HG02571 (cell line): ENCODE measurements around the gene ARMC2.
"Not testable (repeated sequence)": the region's sequence is repeated elsewhere in the genome, so short reads cannot be mapped to it uniquely, and the experiment has no call there.

Source experiments
- ATAC-seq: cut with Tn5 transposase; IDR thresholded peaks from one replicate; pipeline ENCODE4 v1.9.1; 2021; ENCODE audit warnings: mild to moderate bottlenecking, moderate library complexity; ENCODE audit not compliant: unreplicated experiment

ARMC2 gene

GRCh38 chr6:108869876-108870275, 21.7 kb downstream of the ARMC2 start:
- no peak for ATAC-seq

DNA sequence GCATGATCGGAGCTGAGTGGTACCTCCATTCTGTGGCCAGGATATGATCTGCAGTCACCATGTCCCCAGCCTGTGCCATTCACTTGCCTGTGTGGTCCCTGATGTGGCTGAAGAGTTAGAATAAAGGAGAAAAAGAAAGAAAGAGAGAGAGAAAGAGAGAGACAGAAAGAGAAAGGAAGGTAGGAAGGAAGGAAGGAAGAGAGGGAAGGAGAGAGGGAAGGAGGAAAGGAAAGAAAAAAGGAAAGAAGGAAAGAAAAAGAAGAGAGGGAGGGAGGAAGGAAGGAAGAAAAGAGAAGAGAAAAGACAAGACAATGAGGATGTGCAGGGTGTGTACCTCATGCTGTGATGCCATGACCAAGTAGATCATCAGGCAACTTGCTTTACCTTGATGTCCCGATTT, 22.1 kb downstream of the ARMC2 start:
- ATAC-seq = no peak

DNA sequence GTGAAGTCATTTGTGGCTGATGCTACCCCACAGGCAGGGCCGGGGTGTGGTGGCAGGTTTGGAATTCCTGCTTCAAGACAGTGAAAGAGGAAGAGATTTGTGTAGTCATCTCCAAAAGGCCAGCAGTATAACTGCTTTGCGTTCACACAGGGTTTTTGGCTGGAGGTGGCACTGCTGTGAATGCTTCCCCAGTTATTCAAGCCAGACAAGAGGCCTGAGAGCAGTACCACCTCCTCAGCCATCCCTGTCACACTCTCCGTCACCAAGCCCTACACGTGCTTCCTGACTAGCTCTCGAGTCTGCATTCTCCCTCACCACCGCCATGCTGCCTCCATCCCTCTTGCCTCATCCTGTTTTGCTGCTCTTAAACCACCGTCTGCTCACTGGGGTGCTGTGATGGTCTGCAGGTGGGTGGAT, 23.9 kb downstream of the ARMC2 start:
- no peak for ATAC-seq

- no peak for ATAC-seq
Observed at GRCh38 chr6:108872575-108872974, 24.4 kb downstream of the ARMC2 start.

- no peak for ATAC-seq
Observed at GRCh38 chr6:108873251-108873650, 25.0 kb downstream of the ARMC2 start.

DNA sequence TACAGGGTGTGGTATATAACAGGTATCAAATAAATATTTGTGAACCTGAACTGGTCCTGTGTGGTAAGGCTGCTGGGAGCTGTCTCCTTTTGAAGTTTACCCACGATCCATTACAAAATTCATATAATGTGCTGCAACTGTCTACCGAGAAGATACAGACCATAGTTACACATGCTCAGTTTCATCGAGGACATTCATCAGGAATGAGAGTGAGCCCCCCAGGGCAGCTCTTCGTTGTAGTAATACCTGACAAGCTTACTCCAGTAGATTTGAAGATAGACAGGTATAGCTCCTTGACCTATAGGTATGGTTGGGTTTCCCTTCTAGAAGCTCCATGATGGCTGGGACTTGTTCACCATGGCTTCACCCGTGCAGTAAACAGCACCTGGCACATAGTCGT, 25.7 kb downstream of the ARMC2 start:
- no peak for ATAC-seq

GRCh38 chr6:108874470-108875160, 26.4 kb downstream of the ARMC2 start:
- ATAC-seq = peak; percentile 92

GRCh38 chr6:108875161-108875555, 26.9 kb downstream of the ARMC2 start:
- ATAC-seq = peak; percentile 20

GRCh38 chr6:108877046-108877751, 29.0 kb downstream of the ARMC2 start:
- ATAC-seq = no peak

DNA sequence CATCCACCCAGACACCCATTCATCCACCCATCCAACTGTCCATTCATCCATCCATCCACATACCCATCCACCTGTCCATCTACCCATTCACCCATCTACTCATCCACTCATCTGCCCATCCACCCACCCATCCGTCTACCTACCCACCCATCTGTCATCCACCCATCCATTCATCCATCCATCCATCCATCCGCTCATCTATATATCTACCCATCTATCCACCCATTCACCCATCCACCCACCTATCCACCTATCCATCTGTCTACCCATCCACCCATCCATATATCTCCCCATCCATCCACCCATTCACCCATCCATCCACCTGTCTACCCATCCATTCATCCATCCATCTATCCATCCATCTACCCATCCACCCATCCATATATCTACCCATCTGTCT, 30.7 kb downstream of the ARMC2 start:
- ATAC-seq = no peak

GRCh38 chr6:108883172-108883571, 35.0 kb downstream of the ARMC2 start:
- peak; percentile 81 for ATAC-seq

- ATAC-seq = no peak
Observed at GRCh38 chr6:108884211-108885059, 36.2 kb downstream of the ARMC2 start.

GRCh38 chr6:108888052-108888451, 39.8 kb downstream of the ARMC2 start:
- no peak for ATAC-seq

GRCh38 chr6:108888745-108889144, 40.5 kb downstream of the ARMC2 start:
- ATAC-seq = no peak

GRCh38 chr6:108890898-108891297, 42.7 kb downstream of the ARMC2 start:
- ATAC-seq = not testable (repeated sequence)

GRCh38 chr6:108895571-108895970, 47.3 kb downstream of the ARMC2 start:
- no peak for ATAC-seq

- no peak for ATAC-seq
Observed at GRCh38 chr6:108896111-108896661, 48.0 kb downstream of the ARMC2 start.

DNA sequence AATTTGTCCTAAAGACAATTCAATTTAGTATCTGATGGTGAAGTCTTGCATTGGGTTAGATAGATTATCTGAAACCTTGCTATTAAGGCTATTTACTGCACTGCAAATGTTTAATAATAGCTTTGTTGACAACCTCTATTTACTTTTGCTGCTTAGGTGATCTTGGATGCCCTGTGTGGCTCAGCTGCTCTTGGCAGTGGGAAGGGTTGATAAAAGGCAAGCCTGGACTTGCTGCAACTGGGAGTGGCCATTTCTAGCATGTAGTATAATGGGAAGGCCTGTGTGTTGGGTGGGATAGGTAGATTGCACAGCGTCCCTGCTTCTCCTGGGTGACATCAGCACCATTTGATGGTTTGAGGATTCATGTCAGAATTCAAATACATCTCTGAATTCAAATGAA, 49.1 kb downstream of the ARMC2 start:
- ATAC-seq = no peak

DNA sequence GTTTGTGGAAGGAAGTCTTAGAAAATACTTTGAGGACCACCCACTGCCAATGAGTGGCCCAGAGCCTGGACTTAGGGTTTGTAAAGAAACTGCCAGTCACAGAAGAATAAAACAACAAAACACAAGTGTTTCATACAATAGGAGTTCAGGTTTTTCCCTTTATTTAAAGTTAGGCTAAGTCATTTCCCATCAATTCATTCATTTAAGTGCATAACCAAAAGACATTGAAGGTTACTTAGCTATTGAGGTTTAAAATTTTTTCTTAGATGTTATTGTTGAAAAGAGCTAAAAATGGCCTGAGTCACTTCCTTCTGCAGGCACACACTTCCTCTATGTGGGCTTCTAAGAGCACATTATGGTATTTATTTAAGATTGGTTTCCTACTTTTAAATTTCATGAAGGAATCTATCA, 54.2 kb downstream of the ARMC2 start:
- no peak for ATAC-seq

DNA sequence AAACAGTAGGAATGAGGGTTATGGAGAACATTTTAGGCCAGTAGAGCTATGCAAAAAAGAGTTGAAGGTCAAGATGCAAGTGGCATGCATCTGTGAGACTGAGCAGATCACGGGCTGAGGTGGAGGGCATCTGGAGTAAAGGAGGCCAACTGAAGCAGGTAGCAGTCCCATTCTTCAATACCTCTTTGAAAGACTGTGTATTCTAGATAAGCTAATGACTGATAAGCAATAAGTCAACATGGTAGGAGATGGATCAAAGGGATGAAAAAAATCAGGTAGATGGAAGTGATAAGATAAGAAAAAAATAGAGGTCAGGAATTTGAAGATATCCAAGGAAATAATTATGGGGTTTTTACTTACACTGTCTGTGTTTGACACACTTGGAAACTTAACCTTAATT, 55.6 kb downstream of the ARMC2 start:
- no peak for ATAC-seq

- peak; percentile 99 for ATAC-seq
Observed at GRCh38 chr6:108904741-108905140, 56.5 kb downstream of the ARMC2 start.
